Stimulated activated CD8-positive, alpha-beta memory T cell treated with anti-CD3 and anti-CD28 coated beads, Interleukin-4, amount 100 ng/mL, for 4 hours (primary cell): ENCODE results near the gene DDX39A.
"Not testable (repeated sequence)": the region's sequence is repeated elsewhere in the genome, so short reads cannot be mapped to it uniquely, and the experiment has no call there.

Source experiments
- DNase-seq, 2 donors: peaks; one replicate each; pipeline ENCODE4 v3.0.0-alpha.2; 2020; ENCODE audit warnings: low read depth in 2 of 2, low spot score in 1 of 2

The DDX39A gene

DNA sequence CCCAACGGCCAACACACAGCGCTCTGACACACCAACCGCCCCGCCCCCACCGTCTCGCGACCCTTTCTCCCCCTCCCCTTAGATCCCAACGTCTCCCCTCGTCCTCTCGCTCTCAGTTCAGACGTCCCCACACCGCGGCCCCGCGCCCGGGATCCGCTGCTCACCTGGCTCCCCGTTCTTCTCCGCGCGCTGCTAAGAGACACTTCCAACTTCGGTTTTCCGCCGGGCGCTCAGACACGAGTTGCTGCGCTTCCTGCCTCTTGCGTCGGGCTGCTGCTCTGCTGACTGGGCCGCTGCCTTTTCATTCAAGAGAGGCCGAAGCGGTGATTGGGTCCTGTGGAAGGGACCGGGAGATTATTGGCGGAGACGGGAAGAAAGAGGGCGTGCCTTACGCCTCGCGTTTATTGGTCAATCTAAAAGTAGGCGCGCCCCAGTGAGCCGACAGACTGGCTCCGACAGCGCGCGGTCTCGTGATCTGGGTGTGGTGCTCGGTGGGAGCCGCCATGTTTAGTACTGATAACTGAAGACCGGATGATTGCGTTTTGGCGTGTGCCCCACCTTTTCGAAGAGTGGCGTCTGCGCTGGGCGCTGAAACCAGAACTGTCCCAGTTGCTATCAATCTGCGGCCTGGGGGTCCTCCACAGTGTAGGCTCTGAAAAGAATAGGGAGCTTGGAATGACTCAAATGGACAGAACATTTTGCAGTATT is at the start of gene DDX39A:
DDX39A (minus strand) TSS at position 236 of the 708 bp plus-strand sequence. CDS start 6,121 bp downstream, outside the sequence.
- peak; percentile 90 to 95 for DNase-seq

DNA sequence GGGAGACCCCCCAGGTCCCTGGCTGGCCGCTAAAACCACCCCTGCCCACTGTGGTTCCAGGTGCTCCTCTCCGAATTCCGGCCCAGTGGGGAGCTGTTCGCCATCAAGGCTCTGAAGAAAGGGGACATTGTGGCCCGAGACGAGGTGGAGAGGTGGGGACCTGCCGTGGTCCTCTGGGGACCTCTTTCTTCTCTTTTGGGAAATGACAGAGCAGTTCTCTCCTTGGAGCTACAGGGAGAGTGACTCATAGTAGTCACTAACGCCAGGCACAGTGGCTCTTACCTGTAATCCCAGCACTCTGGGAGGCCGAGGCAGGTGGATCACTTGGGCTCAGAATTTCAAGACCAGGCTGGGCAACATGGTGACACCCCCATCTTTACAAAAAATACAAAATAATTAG is 48.7 kb upstream of the DDX39A start:
- DNase-seq = no peak

- no peak for DNase-seq
Observed at GRCh38 chr19:14467391-14467790, 48.2 kb upstream of the DDX39A start.

GRCh38 chr19:14463747-14464146 is 44.6 kb upstream of the DDX39A start:
- no peak for DNase-seq

- not testable (repeated sequence) for DNase-seq
Observed at GRCh38 chr19:14462401-14462800, 43.3 kb upstream of the DDX39A start.

DNA sequence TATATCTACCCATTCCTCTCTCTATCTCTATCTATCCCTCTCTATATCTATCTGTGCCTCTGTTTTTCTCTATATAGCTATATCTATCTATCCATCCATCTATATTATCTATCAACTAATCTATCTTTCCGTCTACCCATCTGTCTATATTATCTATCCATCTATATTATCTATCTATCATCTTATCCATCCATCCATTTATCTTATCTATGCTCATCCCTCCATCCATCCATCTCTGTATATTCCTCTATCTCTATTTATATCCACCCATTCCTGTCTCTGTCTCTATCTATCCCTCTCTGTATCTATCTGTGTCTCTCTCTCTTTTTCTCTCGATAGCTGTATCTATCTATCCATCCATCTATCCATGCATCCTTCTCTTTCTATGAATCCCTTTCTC is 41.8 kb upstream of the DDX39A start:
- DNase-seq = no peak

GRCh38 chr19:14459703-14460102 is 40.6 kb upstream of the DDX39A start:
- DNase-seq = peak in 1 of 2 donors; percentile 24

DNA sequence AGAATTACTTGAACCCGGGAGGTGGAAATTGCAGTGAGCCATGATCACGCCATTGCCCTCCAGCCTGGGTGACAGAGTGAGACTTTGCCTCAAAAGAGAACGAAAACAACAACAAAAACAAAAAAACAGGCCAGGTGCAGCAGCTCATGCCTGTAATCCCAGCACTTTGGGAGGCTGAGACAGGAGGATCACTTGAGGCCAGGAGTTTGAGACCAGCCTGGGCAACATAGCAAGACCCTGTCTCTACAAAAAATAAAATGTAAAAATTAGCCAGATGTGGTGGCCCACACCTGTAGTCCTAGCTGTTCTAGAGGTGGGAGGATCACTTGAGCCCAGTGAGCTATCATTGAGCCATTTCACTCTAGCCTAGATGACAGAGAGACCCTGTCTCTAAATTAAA is 33.2 kb upstream of the DDX39A start:
- DNase-seq = not testable (repeated sequence)

DNA sequence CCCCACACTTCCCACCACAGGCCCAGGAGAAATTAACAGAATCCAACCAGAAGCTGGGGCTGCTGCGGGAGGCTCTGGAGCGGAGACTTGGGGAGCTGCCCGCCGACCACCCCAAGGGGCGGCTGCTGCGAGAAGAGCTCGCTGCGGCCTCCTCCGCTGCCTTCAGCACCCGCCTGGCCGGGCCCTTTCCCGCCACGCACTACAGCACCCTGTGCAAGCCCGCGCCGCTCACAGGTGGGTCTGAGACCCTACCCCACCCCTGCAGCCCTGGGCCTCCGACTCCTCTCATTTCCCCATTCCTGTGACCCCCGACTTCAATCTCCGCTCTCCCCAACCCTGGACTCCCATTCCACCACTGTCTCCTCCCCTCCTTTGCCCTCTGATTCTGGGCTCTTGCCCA is 31.7 kb upstream of the DDX39A start:
- DNase-seq = no peak

DNA sequence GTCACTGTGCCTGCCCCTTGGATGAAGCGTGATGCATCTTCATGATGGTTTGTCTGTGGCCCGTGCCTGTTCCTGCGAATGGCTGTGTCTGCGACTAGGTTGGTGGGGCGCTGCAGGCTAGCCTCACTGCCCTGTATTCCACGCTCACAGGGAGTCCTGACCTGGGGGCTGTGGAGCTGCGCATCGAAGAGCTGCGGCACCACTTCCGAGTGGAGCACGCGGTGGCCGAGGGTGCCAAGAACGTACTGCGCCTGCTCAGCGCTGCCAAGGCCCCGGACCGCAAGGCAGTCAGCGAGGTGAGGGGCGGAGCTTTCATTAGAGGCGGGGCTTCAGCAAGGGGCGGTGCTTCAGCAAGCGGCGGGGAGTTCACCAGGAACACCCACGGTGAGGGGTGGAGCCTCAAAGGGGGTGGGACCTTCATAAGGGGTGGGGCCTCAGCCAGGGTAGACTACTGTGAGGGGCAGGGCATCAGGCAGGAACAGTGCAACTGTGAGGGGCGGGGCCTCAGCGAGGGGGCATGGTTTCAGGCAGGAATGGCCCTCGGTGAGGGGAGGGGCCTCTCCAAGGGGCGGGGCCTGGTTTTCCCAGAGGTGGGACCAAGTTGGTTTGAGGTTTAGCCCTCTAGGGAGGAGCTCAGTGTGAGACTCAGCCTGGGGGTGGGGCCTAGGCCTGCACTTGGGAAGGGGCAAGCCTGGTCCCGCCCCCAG is 31.2 kb upstream of the DDX39A start:
- DNase-seq = peak in 1 of 2 donors; percentile 30

DNA sequence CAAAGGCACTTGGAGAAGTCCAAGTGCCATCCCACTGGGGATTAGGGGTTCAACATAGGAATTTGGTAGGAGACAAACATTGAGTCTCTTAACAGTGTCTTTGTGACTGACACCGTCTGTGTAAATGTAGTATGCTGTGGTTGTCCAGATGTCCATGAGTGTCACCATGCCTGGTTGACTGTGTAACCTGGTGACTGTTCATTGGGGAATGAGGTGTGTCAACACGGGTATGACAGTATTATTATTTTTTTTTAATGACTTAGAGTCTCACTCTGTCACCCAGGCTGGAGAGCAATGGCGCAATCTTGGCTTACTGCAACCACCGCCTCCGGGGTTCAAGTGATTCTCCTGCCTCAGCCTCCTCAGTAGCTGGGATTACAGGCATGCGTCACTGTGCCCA is 30.2 kb upstream of the DDX39A start:
- DNase-seq = no peak

DNA sequence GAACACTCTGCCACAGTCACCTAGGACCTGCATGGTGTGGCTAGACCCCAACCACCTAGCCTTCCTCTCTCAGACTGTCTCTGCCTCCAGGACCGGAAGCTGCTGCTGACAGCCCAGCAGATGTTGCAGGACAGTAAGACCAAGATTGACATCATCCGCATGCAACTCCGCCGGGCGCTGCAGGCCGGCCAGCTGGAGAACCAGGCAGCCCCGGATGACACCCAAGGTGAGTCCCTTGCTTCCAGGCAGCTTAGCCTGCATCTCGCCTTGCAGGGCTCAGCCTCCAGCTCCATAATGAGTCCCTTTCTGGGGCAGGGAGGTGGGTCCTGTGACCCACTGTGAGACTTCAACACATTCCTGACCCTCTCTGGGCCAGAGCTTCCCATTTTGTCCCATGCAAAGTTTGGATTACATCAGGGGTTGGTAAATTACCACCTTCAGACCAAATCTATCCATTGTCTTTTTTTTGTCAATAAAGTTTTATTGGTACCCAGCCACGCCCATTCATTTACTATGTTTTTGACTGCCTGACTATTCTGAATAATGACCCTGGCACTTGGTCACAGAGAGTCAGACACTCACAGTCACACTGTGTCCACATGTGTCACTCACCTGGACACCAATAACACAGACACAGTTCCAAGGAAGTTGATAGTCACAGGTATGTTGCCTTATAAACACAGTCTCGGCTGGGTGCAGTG is 27.3 kb upstream of the DDX39A start:
- DNase-seq = no peak

DNA sequence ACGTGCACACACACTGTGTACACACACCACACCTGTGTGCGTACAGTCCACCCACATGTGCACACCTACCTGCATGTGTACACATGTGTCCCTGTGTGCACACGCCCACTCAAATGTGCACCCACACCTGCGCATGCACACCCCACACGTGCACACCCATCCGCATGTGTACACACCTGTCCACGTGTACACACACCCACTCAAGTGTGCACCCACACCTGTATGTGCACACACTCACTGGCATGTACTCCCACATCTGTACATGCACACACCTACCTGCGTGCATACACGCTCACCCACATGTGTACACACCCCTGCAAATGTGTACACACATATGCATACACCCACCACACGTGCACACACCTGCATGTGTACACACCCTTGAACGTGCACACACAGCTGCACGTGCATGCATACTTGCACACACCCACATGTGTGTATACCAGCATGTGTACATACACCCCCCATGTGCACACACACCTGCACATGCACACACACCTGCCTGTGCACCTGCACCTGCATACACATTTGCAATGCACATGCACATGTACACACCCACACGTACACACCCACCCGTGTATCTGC is 24.6 kb upstream of the DDX39A start:
- DNase-seq = no peak

- DNase-seq = no peak
Observed at GRCh38 chr19:14442891-14443631, 23.9 kb upstream of the DDX39A start.

GRCh38 chr19:14441041-14441938 is 22.1 kb upstream of the DDX39A start:
- no peak for DNase-seq

DNA sequence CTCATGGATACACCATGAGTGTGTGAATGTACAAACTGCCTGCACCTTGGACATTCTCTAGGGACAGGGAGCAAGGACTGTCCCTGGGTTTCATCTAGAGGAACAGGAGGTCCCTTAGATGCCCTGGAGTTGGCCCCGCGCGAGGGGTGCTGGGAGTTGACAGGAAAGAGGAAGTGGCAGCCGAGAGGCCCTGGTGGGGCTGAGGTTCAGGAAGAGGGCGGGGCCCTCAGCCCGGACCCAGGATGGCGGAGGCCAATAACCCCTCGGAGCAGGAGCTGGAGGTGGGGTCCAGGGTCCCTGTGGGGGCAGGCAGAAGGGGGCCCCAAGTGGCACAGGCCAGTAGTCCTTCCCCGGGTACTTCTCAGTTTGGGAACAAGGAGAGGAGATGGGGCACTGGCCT is 20.9 kb upstream of the DDX39A start:
- DNase-seq = peak in 1 of 2 donors; percentile 61

DNA sequence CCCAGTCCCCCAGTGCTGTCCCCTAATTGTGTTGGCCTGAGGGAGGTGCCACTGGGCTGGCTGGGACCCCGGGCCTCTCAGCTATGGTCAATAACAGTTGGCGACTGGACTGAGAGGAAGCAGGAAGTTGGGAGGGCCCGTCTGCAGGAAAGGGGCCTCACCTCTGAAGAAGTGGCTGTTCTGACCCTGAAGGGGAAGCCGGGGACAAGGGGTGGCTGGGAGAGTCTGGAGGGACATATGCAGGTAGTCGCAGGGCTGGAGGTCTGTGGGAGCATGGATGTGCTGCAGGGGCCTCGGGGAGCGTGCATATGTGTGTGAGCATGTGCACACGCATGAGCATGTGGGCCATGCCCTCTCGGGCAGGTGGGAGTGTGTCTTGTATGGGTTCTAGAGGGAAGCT is 19.9 kb upstream of the DDX39A start:
- DNase-seq = no peak

- DNase-seq = no peak
Observed at GRCh38 chr19:14437578-14438140, 18.5 kb upstream of the DDX39A start.

- DNase-seq = no peak
Observed at GRCh38 chr19:14435320-14436050, 16.3 kb upstream of the DDX39A start.
